ENCODE results near the gene TRAP1. TPM values are rescaled to one million over a fixed set of nuclear protein-coding genes. Genes with fewer than 3 reads are reported as not detected.

Gene TRAP1
- polyA plus RNA-seq, 2 of the 4 experiments (the other 2 are of a cell fraction): 103 to 198 TPM

GRCh38 chr16:3661922-3662321 lies 55.4 kb downstream of the TRAP1 start:
- no peaks in the 10 kb centered on the region for H3K4me1 ChIP-seq
- CTCF ChIA-PET: interaction anchor here (1.0 to 1.6 kb wide), 3 partner anchors 8 to 19 kb away, joined by 3 to 9 read pairs (median 3); partner anchors contain the start of gene DNASE1
- no peak for ATAC-seq
- DNase-seq (ENCODE audit: low read depth in 1 of 2, low spot score in 1 of 2): no peak
- POLR2A ChIA-PET: no interaction called here
- 89% methylated on average over 8 of the region's 13 CpGs for WGBS (ENCODE audit: missing lambda C conversion rate)
- no peak overlapping the region for H3K4me2 ChIP-seq
- H3K27ac ChIP-seq: no peak overlapping the region
- FAIRE-seq: no peak
- TF ChIP-seq E2F6 (IDR thresholded peaks at IDR 0.05; ENCODE audit: borderline replicate concordance, low read depth) (no peak), GATA3 (IDR thresholded peaks at IDR 0.05; ENCODE audit: borderline replicate concordance) (no peak), POLR2A (IDR thresholded peaks at IDR 0.05; ENCODE audit: low read length) (no peak), KDM5A (IDR thresholded peaks at IDR 0.05) (no peak), RAD21 (conservative IDR thresholded peaks at IDR 0.05 in 1 of 2, IDR thresholded peaks at IDR 0.05 in 1 of 2) (no peak), CBX2 (IDR thresholded peaks at IDR 0.05; ENCODE audit: borderline replicate concordance, low read depth) (no peak), FOSB (CRISPR knock-in tag; IDR thresholded peaks at IDR 0.05) (no peak), NFE2L2 (conservative IDR thresholded peaks at IDR 0.05; ENCODE audit: low read length) (no peak), FOSL2 (IDR thresholded peaks at IDR 0.05) (no peak), FOSL2 (CRISPR knock-in tag; IDR thresholded peaks at IDR 0.05) (no peak), HOXA7 (CRISPR knock-in tag; IDR thresholded peaks at IDR 0.05) (no peak), BHLHE40 (IDR thresholded peaks at IDR 0.05; ENCODE audit: low read depth, low read length) (no peak), HMGXB4 (CRISPR knock-in tag; IDR thresholded peaks at IDR 0.05; ENCODE audit: borderline replicate concordance) (no peak), MAFK (IDR thresholded peaks at IDR 0.05; ENCODE audit: partially characterized antibody) (no peak)
- H3K4me3 ChIP-seq: no peak overlapping the region
- no peaks in the 10 kb centered on the region for H3K9me3 ChIP-seq

GRCh38 chr16:3661311-3661710 lies 56.0 kb downstream of the TRAP1 start:
- FAIRE-seq: no peak
- POLR2A ChIA-PET: no interaction called here

More at GRCh38 chr16:3661311-3661710, 56.0 kb downstream of the TRAP1 start:
- CTCF ChIA-PET: interaction anchor here (1.0 to 1.2 kb wide), 2 partner anchors 15 to 19 kb away, joined by 3 read pairs; no protein-coding TSS in a partner anchor
- Histone ChIP-seq H3K27ac (no peak overlapping the region), H3K4me3 (no peak overlapping the region), H3K9me3 (no peaks in the 10 kb centered on the region), H3K4me2 (no peak overlapping the region), H3K4me1 (no peaks in the 10 kb centered on the region)
- 91% methylated on average over 12 of the region's 12 CpGs for WGBS (ENCODE audit: missing lambda C conversion rate)
- no peak for TF ChIP-seq REST (IDR thresholded peaks at IDR 0.05)
- no peak for TF ChIP-seq NR3C1 (IDR thresholded peaks at IDR 0.05)
- no peak for ATAC-seq
- no peak for DNase-seq (ENCODE audit: low read depth in 1 of 2, low spot score in 1 of 2)

Measured in A549 (cell line).